Smooth muscle cell (in vitro differentiated cells): ENCODE results near the gene SLIT3. TPM values are rescaled to one million over a fixed set of nuclear protein-coding genes. Genes with fewer than 3 reads are reported as not detected.

Experiments used
- DNase-seq: peaks from one replicate; lab custom pipeline; 2025; ENCODE audit not compliant: unreplicated experiment; lab: John Stamatoyannopoulos, UW
- H2AFZ ChIP-seq: fragments of 200-600 bp; sonication (generic); 2 replicates; pipeline ENCODE4 v1.6.0; 2016; ENCODE audit warnings: antibody characterized with exemption, low read depth, mild to moderate bottlenecking
- H3F3A ChIP-seq: fragments of 200-600 bp; sonication (generic); 2 replicates; pipeline ENCODE4 v1.6.0; 2017; ENCODE audit warnings: antibody characterized with exemption, low read depth
- H3K27ac ChIP-seq: fragments of 200-600 bp; sonication (generic); 2 replicates; pipeline ENCODE4 v1.5.1; 2016; ENCODE audit warnings: low read depth, mild to moderate bottlenecking
- H3K27me3 ChIP-seq: fragments of 200-600 bp; sonication (generic); 2 replicates; pipeline ENCODE4 v1.6.1; 2016; ENCODE audit warnings: low read depth, mild to moderate bottlenecking
- H3K36me3 ChIP-seq: fragments of 200-600 bp; sonication (generic); 2 replicates; pipeline ENCODE4 v1.5.1; 2016; ENCODE audit warnings: low read depth
- H3K4me1 ChIP-seq: fragments of 200-600 bp; sonication (generic); 2 replicates; pipeline ENCODE4 v1.5.1; 2016; ENCODE audit warnings: low read depth
- H3K4me2 ChIP-seq: fragments of 200-600 bp; sonication (generic); 2 replicates; pipeline ENCODE4 v1.6.0; 2016; ENCODE audit warnings: mild to moderate bottlenecking
- H3K4me3 ChIP-seq: fragments of 200-600 bp; sonication (generic); 2 replicates; pipeline ENCODE4 v1.5.1; 2016; ENCODE audit warnings: mild to moderate bottlenecking
- H3K79me2 ChIP-seq: fragments of 200-600 bp; sonication (generic); 2 replicates; pipeline ENCODE4 v1.6.0; 2016; ENCODE audit warnings: low read depth, mild to moderate bottlenecking
- H3K9ac ChIP-seq: fragments of 200-600 bp; sonication (generic); 2 replicates; pipeline ENCODE4 v1.6.0; 2016; ENCODE audit warnings: low read depth
- H3K9me3 ChIP-seq: fragments of 200-600 bp; sonication (generic); replicated peaks from 2 replicates; pipeline ENCODE4 v1.5.1; 2016; ENCODE audit warnings: low read depth
- H4K20me1 ChIP-seq: fragments of 200-600 bp; sonication (generic); 2 replicates; pipeline ENCODE4 v1.6.0; 2016; ENCODE audit warnings: low read depth
- WGBS: methylation state at CpG from one replicate; pipeline ENCODE4 v1.1.7; 2016; ENCODE audit warnings: low lambda C conversion rate; 5-methylcytosine and 5-hydroxymethylcytosine counted together
- polyA plus RNA-seq: library from polyadenylated mRNA; unstranded; fragments of >200 nt; fragmentation: Nextera tagmentation; extraction: Ambion mirVana; gene quantifications from 2 replicates; pipeline ENCODE4 v1.2.1, GENCODE V29; 2016
- total RNA-seq: library from RNA; depleted of rRNA; stranded (reverse); fragments of >200 nt; gene quantifications from 2 replicates; pipeline ENCODE4 v1.2.3, GENCODE V29; 2014
- TF ChIP-seq, protein P1 (sequence below): fragments of 200-600 bp; sonication (generic); IDR thresholded peaks from 2 replicates; pipeline ENCODE4 v1.5.1; 2017; ENCODE audit warnings: borderline replicate concordance, mild to moderate bottlenecking, antibody characterized with exemption; ENCODE audit not compliant: insufficient read depth, poor library complexity, severe bottlenecking

The SLIT3 gene
- total and polyA plus RNA-seq, 2 experiments from 2014 or later = 25.4 to 29.5 TPM

DNA sequence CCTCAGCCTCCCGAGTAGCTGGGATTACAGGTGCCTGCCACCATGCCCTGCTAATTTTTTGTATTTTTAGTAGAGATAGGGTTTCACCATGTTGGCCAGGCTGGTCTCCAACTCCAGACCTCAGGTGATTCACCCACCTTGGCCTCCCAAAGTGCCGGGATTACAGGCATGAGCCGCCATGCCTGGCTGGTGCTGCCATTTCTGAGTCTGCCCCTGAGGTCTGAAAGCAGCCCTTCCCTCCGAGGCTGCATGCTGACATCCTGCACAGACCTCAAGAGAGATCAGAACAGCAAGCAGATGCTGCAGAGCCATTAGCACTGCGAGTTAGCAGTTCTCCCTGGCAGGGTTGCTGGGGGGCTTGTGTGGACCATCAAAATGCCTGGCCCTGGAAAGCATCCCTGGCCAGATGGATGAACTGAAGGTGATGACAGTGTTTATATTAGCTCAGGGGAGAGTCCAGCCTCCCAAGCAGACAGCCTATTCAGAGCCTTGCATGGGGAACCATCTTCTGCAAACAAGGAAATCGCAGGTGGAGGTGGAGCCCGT, 545.3 kb downstream of the SLIT3 start:
- Histone ChIP-seq H3K79me2 (no peaks in the 10 kb centered on the region), H3F3A (peaks cover 3% of the 10 kb centered on the region), H3K27me3 (no peaks in the 10 kb centered on the region), H3K9ac (no peak overlapping the region), H3K9me3 (no peaks in the 10 kb centered on the region), H3K4me3 (no peak overlapping the region), H3K4me1 (no peaks in the 10 kb centered on the region), H4K20me1 (no peaks in the 10 kb centered on the region), H3K36me3 (no peaks in the 10 kb centered on the region), H3K27ac (no peak overlapping the region), H3K4me2 (no peak overlapping the region), H2AFZ (no peak overlapping the region)
- 88% methylated on average over 7 of the region's 7 CpGs for WGBS
- TF ChIP-seq, protein P1, sequence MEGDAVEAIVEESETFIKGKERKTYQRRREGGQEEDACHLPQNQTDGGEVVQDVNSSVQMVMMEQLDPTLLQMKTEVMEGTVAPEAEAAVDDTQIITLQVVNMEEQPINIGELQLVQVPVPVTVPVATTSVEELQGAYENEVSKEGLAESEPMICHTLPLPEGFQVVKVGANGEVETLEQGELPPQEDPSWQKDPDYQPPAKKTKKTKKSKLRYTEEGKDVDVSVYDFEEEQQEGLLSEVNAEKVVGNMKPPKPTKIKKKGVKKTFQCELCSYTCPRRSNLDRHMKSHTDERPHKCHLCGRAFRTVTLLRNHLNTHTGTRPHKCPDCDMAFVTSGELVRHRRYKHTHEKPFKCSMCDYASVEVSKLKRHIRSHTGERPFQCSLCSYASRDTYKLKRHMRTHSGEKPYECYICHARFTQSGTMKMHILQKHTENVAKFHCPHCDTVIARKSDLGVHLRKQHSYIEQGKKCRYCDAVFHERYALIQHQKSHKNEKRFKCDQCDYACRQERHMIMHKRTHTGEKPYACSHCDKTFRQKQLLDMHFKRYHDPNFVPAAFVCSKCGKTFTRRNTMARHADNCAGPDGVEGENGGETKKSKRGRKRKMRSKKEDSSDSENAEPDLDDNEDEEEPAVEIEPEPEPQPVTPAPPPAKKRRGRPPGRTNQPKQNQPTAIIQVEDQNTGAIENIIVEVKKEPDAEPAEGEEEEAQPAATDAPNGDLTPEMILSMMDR = no peak
- no peak for DNase-seq

- Histone ChIP-seq H2AFZ (no peak overlapping the region), H3K9me3 (no peaks in the 10 kb centered on the region), H3F3A (peaks cover 3% of the 10 kb centered on the region), H3K4me2 (no peak overlapping the region), H3K27me3 (no peaks in the 10 kb centered on the region), H4K20me1 (no peaks in the 10 kb centered on the region), H3K27ac (no peak overlapping the region), H3K4me3 (no peak overlapping the region), H3K79me2 (no peaks in the 10 kb centered on the region), H3K4me1 (no peaks in the 10 kb centered on the region), H3K9ac (no peak overlapping the region), H3K36me3 (no peaks in the 10 kb centered on the region)
- TF ChIP-seq, protein P1 = no peak
- WGBS = 86% methylated on average over 11 of the region's 11 CpGs
- no peak for DNase-seq
These were observed 547.2 kb downstream of the SLIT3 start for GRCh38 chr5:168753691-168754254.

GRCh38 chr5:168752416-168753190, 548.3 kb downstream of the SLIT3 start:
- H2AFZ ChIP-seq = no peak overlapping the region
- H3K79me2 ChIP-seq = no peaks in the 10 kb centered on the region
- H3K9me3 ChIP-seq = no peaks in the 10 kb centered on the region
- no peak overlapping the region for H3K4me2 ChIP-seq
- TF ChIP-seq, protein P1 = no peak
- no peak overlapping the region for H3K4me3 ChIP-seq
- WGBS = 88% methylated on average over 18 of the region's 18 CpGs
- H3K27me3 ChIP-seq = no peaks in the 10 kb centered on the region
- no peak overlapping the region for H3K9ac ChIP-seq
- peaks cover 3% of the 10 kb centered on the region for H3F3A ChIP-seq
- no peaks in the 10 kb centered on the region for H4K20me1 ChIP-seq
- DNase-seq = no peak
- no peaks in the 10 kb centered on the region for H3K4me1 ChIP-seq
- H3K36me3 ChIP-seq = no peaks in the 10 kb centered on the region
- no peak overlapping the region for H3K27ac ChIP-seq
